ENCODE measurements around the gene GCLC. TPM values are rescaled to one million over a fixed set of nuclear protein-coding genes. Genes with fewer than 3 reads are reported as not detected.

GCLC gene
- total and polyA plus RNA-seq, 9 of the 15 experiments (the other 6 are each of a cell fraction or from before 2014, with no cell fraction given), result 3.9 to 20.0 (median 9.4) TPM

DNA sequence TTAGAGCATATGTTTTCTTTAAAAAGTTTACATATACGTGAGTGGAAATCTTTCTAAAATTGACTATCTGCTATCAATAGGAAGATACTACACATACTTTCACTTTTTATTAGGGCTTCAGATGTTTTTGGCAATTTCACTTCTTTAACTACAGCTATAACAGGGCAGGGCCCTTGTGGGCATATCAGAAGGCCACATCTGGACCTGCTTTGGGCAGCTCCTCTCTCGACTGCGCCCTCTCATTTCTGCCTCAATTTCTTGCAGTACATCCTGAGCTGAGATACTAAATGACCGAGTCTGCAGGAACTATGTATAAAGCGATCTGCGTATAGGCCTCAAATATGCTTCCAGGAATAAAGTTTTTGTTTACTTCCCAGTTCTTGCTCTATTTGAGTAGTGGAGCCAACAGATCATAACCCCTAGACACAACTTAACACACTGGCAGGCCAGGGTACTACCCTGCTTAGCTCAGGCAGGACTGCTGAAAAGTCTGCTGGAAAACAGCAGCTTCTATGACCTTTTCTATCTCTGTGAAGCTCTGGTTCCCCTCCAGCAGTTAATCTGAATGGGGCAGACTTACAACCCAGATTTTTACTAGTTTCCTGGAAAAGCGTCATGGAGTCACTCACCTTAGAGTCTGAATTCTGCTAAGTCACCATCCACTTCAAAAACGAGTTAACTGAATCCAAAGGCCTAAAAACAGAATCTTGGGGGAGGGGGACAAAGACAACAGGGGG, 12.7 kb downstream of the GCLC start (continued):
- TF ChIP-seq ARID3A (IDR thresholded peaks at IDR 0.05; ENCODE audit: borderline replicate concordance, low read depth, low read length), result no peak
- TF ChIP-seq NFYB (IDR thresholded peaks at IDR 0.05; ENCODE audit: extremely low read depth, insufficient read length), result no peak
- TF ChIP-seq ZSCAN32 (CRISPR knock-in tag; IDR thresholded peaks at IDR 0.05), result no peak
- TF ChIP-seq ZNF639 (CRISPR knock-in tag; conservative IDR thresholded peaks at IDR 0.05 in 1 of 2, IDR thresholded peaks at IDR 0.05 in 1 of 2), result no peak
- no peak for TF ChIP-seq STAT5B (CRISPR knock-in tag; IDR thresholded peaks at IDR 0.05)
- TF ChIP-seq, protein P1, sequence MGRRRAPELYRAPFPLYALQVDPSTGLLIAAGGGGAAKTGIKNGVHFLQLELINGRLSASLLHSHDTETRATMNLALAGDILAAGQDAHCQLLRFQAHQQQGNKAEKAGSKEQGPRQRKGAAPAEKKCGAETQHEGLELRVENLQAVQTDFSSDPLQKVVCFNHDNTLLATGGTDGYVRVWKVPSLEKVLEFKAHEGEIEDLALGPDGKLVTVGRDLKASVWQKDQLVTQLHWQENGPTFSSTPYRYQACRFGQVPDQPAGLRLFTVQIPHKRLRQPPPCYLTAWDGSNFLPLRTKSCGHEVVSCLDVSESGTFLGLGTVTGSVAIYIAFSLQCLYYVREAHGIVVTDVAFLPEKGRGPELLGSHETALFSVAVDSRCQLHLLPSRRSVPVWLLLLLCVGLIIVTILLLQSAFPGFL (CRISPR knock-in tag; IDR thresholded peaks at IDR 0.05), result no peak
- TF ChIP-seq TEAD4 (IDR thresholded peaks at IDR 0.05; ENCODE audit: low read length), result peak; percentile 53; the same call in 1 of the 2 replicates
- TF ChIP-seq TEAD4 (CRISPR knock-in tag; IDR thresholded peaks at IDR 0.05; ENCODE audit: borderline replicate concordance), result no peak
- peak; percentile 88 for TF ChIP-seq NFE2 (IDR thresholded peaks at IDR 0.05; ENCODE audit: low read depth)
- TF ChIP-seq ZNF584 (CRISPR knock-in tag; IDR thresholded peaks at IDR 0.05; ENCODE audit: low read depth), result no peak
- TF ChIP-seq ARID2 (IDR thresholded peaks at IDR 0.05), result no peak
- no peak for TF ChIP-seq RBM14 (IDR thresholded peaks at IDR 0.05; ENCODE audit: borderline replicate concordance, insufficient read depth, low read depth, low read length)
- no peak for TF ChIP-seq RFX7 (CRISPR knock-in tag; IDR thresholded peaks at IDR 0.05)
- TF ChIP-seq ZNF23 (CRISPR knock-in tag; IDR thresholded peaks at IDR 0.05), result no peak
- TF ChIP-seq, protein P2, sequence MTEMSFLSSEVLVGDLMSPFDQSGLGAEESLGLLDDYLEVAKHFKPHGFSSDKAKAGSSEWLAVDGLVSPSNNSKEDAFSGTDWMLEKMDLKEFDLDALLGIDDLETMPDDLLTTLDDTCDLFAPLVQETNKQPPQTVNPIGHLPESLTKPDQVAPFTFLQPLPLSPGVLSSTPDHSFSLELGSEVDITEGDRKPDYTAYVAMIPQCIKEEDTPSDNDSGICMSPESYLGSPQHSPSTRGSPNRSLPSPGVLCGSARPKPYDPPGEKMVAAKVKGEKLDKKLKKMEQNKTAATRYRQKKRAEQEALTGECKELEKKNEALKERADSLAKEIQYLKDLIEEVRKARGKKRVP (CRISPR knock-in tag; IDR thresholded peaks at IDR 0.05), result no peak
- no peak for TF ChIP-seq ZNF174 (CRISPR knock-in tag; IDR thresholded peaks at IDR 0.05)
- TF ChIP-seq ZNF507 (tag; conservative IDR thresholded peaks at IDR 0.05), result no peak
- no peak for TF ChIP-seq SMAD2 (IDR thresholded peaks at IDR 0.05; ENCODE audit: low read depth, low read length)
- peak; percentile 58; the same call in 1 of the 2 replicates for TF ChIP-seq MAFF (IDR thresholded peaks at IDR 0.05; ENCODE audit: low read length)
- 0 out of 2 replicates have a peak, but pooled peaks have one; percentile 37 for TF ChIP-seq SMAD4 (CRISPR knock-in tag; conservative IDR thresholded peaks at IDR 0.05)
- TF ChIP-seq L3MBTL2 (IDR thresholded peaks at IDR 0.05), result no peak
- no peak for TF ChIP-seq CXXC5 (CRISPR knock-in tag; IDR thresholded peaks at IDR 0.05)

All from K562 (cell line).